Smooth muscle cell of bladder (primary cell): ENCODE measurements around the gene HK3. TPM values are rescaled to one million over a fixed set of nuclear protein-coding genes. Genes with fewer than 3 reads are reported as not detected.

Experiments used
- total RNA-seq: library from RNA; depleted of rRNA; stranded (reverse); fragments of >200 nt; gene quantifications from 2 replicates; pipeline ENCODE4 v1.2.3, GENCODE V29; 2014

The HK3 gene, protein sequence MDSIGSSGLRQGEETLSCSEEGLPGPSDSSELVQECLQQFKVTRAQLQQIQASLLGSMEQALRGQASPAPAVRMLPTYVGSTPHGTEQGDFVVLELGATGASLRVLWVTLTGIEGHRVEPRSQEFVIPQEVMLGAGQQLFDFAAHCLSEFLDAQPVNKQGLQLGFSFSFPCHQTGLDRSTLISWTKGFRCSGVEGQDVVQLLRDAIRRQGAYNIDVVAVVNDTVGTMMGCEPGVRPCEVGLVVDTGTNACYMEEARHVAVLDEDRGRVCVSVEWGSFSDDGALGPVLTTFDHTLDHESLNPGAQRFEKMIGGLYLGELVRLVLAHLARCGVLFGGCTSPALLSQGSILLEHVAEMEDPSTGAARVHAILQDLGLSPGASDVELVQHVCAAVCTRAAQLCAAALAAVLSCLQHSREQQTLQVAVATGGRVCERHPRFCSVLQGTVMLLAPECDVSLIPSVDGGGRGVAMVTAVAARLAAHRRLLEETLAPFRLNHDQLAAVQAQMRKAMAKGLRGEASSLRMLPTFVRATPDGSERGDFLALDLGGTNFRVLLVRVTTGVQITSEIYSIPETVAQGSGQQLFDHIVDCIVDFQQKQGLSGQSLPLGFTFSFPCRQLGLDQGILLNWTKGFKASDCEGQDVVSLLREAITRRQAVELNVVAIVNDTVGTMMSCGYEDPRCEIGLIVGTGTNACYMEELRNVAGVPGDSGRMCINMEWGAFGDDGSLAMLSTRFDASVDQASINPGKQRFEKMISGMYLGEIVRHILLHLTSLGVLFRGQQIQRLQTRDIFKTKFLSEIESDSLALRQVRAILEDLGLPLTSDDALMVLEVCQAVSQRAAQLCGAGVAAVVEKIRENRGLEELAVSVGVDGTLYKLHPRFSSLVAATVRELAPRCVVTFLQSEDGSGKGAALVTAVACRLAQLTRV
- not detected in 2 replicates for total RNA-seq

DNA sequence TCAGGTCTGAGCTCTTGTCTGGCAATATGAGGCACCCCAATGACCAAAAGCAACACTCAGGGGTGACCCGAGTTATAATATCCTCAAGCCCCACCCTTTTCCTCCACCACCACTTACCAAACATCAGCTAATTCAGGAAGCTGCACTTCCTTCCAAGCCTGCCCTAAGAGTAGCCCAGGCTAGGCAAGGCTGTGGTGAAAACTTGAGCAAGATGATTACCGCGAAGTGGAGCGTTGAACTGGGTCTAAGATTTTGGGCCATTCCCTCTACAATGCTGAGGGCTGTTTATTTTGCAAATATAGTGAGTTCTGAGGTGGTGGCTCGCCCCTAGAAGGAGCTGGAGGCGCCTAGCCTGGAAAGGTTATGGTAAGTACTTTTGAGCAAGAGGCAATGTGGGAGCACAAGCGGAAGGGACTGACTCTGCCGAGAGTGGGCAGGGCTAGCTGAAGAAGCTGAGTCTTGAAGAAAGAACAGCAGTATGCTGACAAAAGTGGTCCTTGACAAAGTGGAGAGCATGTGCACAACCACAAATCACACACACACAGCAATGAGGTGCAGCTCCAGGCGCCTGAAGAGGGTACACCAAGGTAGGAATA, at the start of gene HK3:
Gene HK3 (minus strand): TSS at position 51 of the 596 bp plus-strand sequence. CDS start 3,187 bp downstream, outside the sequence.

Other genes with a start within 250 kb of the HK3 start
- gene UNC5A, start 88.8 kb downstream of the HK3 start, total RNA-seq, result under 0.01 TPM in 1 of 2 replicates, not detected in the other
- 24.3 and 29.3 TPM in 2 replicates for gene UIMC1, start 107.4 kb upstream of the HK3 start, total RNA-seq
- 12.3 and 13.8 TPM in 2 replicates for gene ZNF346, start 123.3 kb upstream of the HK3 start, total RNA-seq
- gene FGFR4, start 187.6 kb upstream of the HK3 start, total RNA-seq, result 2.2 and 19.8 TPM in 2 replicates
- gene NSD1, start 234.4 kb upstream of the HK3 start, total RNA-seq, result 31.0 and 37.5 TPM in 2 replicates